T-cell (primary cell): ENCODE results near the gene MEST. TPM values are rescaled to one million over a fixed set of nuclear protein-coding genes. Genes with fewer than 3 reads are reported as not detected.

Source experiments
- ATAC-seq, 4 experiments: fragments of 200-7000 bp in 3 of 4; fragments of 150-1000 bp in 1 of 4; cut with Tn5 transposase; replicated peaks in 1 of 4; 1 replicate in 3 of 4; 2 replicates in 1 of 4; pipeline ENCODE4 v1.10.0; 2021; ENCODE audit warnings: moderate library complexity in 3 of 4, mild to moderate bottlenecking in 2 of 4, moderate number of reproducible peaks in 1 of 4
- CTCF ChIA-PET, 2 donors: fragments of 300-600 bp; sonication (Branson Sonifier 250); formaldehyde crosslinking; loops; one replicate each; lab custom pipeline; 2022; ENCODE audit warnings: antibody characterized with exemption in 2 of 2; lab: Charles Lee
- POLR2A ChIA-PET, 2 donors: fragments of 300-600 bp; sonication (Branson Sonifier 250); formaldehyde crosslinking; loops; one replicate each; lab custom pipeline; 2022; ENCODE audit warnings: antibody characterized with exemption in 2 of 2; lab: Charles Lee
- DNase-seq, 35 experiments: peaks; one replicate each; pipeline versions ENCODE4 v3.0.0 to v3.0.0-alpha.2; 2013 to 2023
- H3K27ac ChIP-seq: one replicate; pipeline ENCODE4 v1.5.1; 2013; ENCODE audit warnings: low read length
- H3K27me3 ChIP-seq, 2 experiments: replicated peaks in 1 of 2; 1 replicate in 1 of 2; 2 replicates in 1 of 2; pipeline versions ENCODE4 v1.6.1 to v1.7.0; 2013; ENCODE audit warnings: low read length in 1 of 2, mixed read lengths in 1 of 2; ENCODE audit not compliant: control insufficient read depth in 2 of 2, insufficient read depth in 2 of 2; ENCODE audit errors: extremely low read depth in 1 of 2
- H3K36me3 ChIP-seq, 2 donors: 1 replicate in 1 of 2; 2 replicates in 1 of 2; pipeline versions ENCODE4 v1.6.1 to v1.7.0; 2013; ENCODE audit warnings: low read length in 1 of 2; ENCODE audit not compliant: control insufficient read depth in 2 of 2, insufficient read depth in 1 of 2; ENCODE audit errors: extremely low read depth in 1 of 2
- H3K4me1 ChIP-seq, 2 experiments: 1 replicate in 1 of 2; 2 replicates in 1 of 2; pipeline versions ENCODE4 v1.6.1 to v1.7.0; 2013; ENCODE audit warnings: low read length in 2 of 2, mixed read lengths in 1 of 2; ENCODE audit not compliant: insufficient read depth in 2 of 2, control insufficient read depth in 1 of 2; ENCODE audit errors: extremely low read depth in 1 of 2
- H3K4me3 ChIP-seq, 2 donors: 1 replicate in 1 of 2; 2 replicates in 1 of 2; pipeline versions ENCODE4 v1.5.1 to v1.7.0; 2013; ENCODE audit warnings: mild to moderate bottlenecking in 2 of 2, low read length in 1 of 2, moderate library complexity in 1 of 2; ENCODE audit not compliant: control insufficient read depth in 1 of 2; ENCODE audit errors: extremely low read depth in 1 of 2
- H3K9me3 ChIP-seq: 2 replicates; pipeline ENCODE4 v1.7.0; 2013
- H3K27ac Mint-ChIP-seq, 2 donors: one replicate each; pipeline ENCODE4 v1.8.0; 2020 to 2021; ENCODE audit warnings: mild to moderate bottlenecking in 2 of 2, mixed read lengths in 2 of 2
- H3K27me3 Mint-ChIP-seq, 2 donors: one replicate each; pipeline ENCODE4 v1.8.0; 2021 to 2022; ENCODE audit warnings: mixed read lengths in 2 of 2
- H3K36me3 Mint-ChIP-seq: one replicate; pipeline ENCODE4 v1.8.0; 2021; ENCODE audit warnings: mixed read lengths
- H3K4me1 Mint-ChIP-seq, 3 donors: one replicate each; pipeline ENCODE4 v1.8.0; 2020 to 2022; ENCODE audit warnings: mixed read lengths in 3 of 3, mild to moderate bottlenecking in 1 of 3
- H3K4me3 Mint-ChIP-seq, 3 donors: one replicate each; pipeline ENCODE4 v1.8.0; 2020 to 2022; ENCODE audit warnings: mild to moderate bottlenecking in 3 of 3, mixed read lengths in 3 of 3, moderate library complexity in 3 of 3
- H3K9me3 Mint-ChIP-seq, 3 donors: one replicate each; pipeline ENCODE4 v1.8.0; 2020 to 2022; ENCODE audit warnings: mixed read lengths in 3 of 3
- WGBS: methylation state at CpG from one replicate; pipeline ENCODE4 v1.1.5; 2013; ENCODE audit warnings: missing lambda C conversion rate; ENCODE audit not compliant: insufficient coverage; 5-methylcytosine and 5-hydroxymethylcytosine counted together
- total RNA-seq, 35 experiments: library from RNA in 6 of 35; stranded (reverse) in 6 of 35; fragments of 120-200 nt in 1 of 35; gene quantifications; one replicate each; pipeline versions ENCODE4 v1.2.1 to v1.2.4 and lab custom pipeline; 2013 to 2026

MEST gene
- total RNA-seq, 5 donors from 2014 or later (not counting 1 experiment from before 2014, with no cell fraction given) = 3.1 to 8.2 (median 5.6) TPM

- ATAC-seq = no peak
- Mint-ChIP-seq H3K27me3 (peaks cover 0 to 4% of the 10 kb centered on the region in 2 donors), H3K9me3 (peaks cover 4 to 7% (median 7%) of the 10 kb centered on the region in 3 donors), H3K4me1 (peaks cover under 1 to 17% (median 3%) of the 10 kb centered on the region in 3 donors), H3K27ac (no peak overlapping the region), H3K36me3 (peaks cover 3% of the 10 kb centered on the region), H3K4me3 (no peak overlapping the region)
- peaks cover 2% of the 10 kb centered on the region for H3K9me3 ChIP-seq
- WGBS = no CpG with 5 or more reads among the region's 3 CpGs
- H3K4me1 ChIP-seq = no peaks in the 10 kb centered on the region
- H3K27ac ChIP-seq = no peak overlapping the region
- H3K36me3 ChIP-seq = no peaks in the 10 kb centered on the region
- ChIA-PET POLR2A (no interaction called here), CTCF (no interaction called here)
- DNase-seq = no peak
- H3K4me3 ChIP-seq = no peak overlapping the region
- no peaks in the 10 kb centered on the region for H3K27me3 ChIP-seq
These were observed 38.9 kb upstream of the MEST start for GRCh38 chr7:130452951-130453350.

- Histone ChIP-seq H3K9me3 (peaks cover 2% of the 10 kb centered on the region), H3K27ac (no peak overlapping the region), H3K36me3 (no peaks in the 10 kb centered on the region), H3K4me3 (no peak overlapping the region), H3K27me3 (no peaks in the 10 kb centered on the region), H3K4me1 (no peaks in the 10 kb centered on the region)
- ChIA-PET POLR2A (no interaction called here), CTCF (no interaction called here)
- Mint-ChIP-seq H3K27ac (no peak overlapping the region), H3K9me3 (peaks cover 0 to 10% (median 3%) of the 10 kb centered on the region in 3 donors), H3K4me3 (no peak overlapping the region), H3K36me3 (no peaks in the 10 kb centered on the region), H3K27me3 (peaks cover 0 to 1% of the 10 kb centered on the region in 2 donors), H3K4me1 (peaks cover 11 to 28% (median 12%) of the 10 kb centered on the region in 3 donors)
- WGBS = 67% methylated on average over 1 of the region's 2 CpGs
- ATAC-seq (no peak), DNase-seq (no peak)
These were observed 36.9 kb upstream of the MEST start for GRCh38 chr7:130454959-130455358.

GRCh38 chr7:130458257-130458656 is 33.6 kb upstream of the MEST start:
- Histone ChIP-seq H3K9me3 (peaks cover 2% of the 10 kb centered on the region), H3K27ac (no peak overlapping the region), H3K4me1 (no peaks in the 10 kb centered on the region), H3K27me3 (no peaks in the 10 kb centered on the region), H3K36me3 (no peaks in the 10 kb centered on the region), H3K4me3 (no peak overlapping the region)
- Mint-ChIP-seq H3K27ac (peak overlapping the region; percentile 78 to 83), H3K27me3 (no peaks in the 10 kb centered on the region), H3K36me3 (no peaks in the 10 kb centered on the region), H3K4me1 (peaks cover 11 to 28% (median 12%) of the 10 kb centered on the region in 3 donors), H3K9me3 (peaks cover 0 to 15% (median 3%) of the 10 kb centered on the region in 3 donors), H3K4me3 (peak overlapping the region; percentile 50 to 72 (median 56))
- DNase-seq (peak in 1 of 35 experiments; percentile 41), ATAC-seq (peak; percentile 60 to 73 (median 70))
- WGBS = no CpG with 5 or more reads among the region's 2 CpGs
- ChIA-PET CTCF (no interaction called here), POLR2A (no interaction called here)

- Histone ChIP-seq H3K27ac (no peak overlapping the region), H3K9me3 (peaks cover 2% of the 10 kb centered on the region), H3K4me3 (no peak overlapping the region), H3K36me3 (no peaks in the 10 kb centered on the region), H3K27me3 (no peaks in the 10 kb centered on the region), H3K4me1 (no peaks in the 10 kb centered on the region)
- no CpG with 5 or more reads among the region's 2 CpGs for WGBS
- H3K9me3 Mint-ChIP-seq = peaks cover 0 to 20% (median 3%) of the 10 kb centered on the region in 3 donors
- H3K4me1 Mint-ChIP-seq = peaks cover 11 to 20% (median 14%) of the 10 kb centered on the region in 3 donors
- ChIA-PET POLR2A (interaction anchor here in 1 of 2 donors (0.5 kb wide), 1 partner anchor 234 kb away, joined by 3 read pairs; no protein-coding TSS in a partner anchor), CTCF (no interaction called here)
- no peaks in the 10 kb centered on the region for H3K36me3 Mint-ChIP-seq
- H3K27ac Mint-ChIP-seq = no peak overlapping the region
- H3K4me3 Mint-ChIP-seq = no peak overlapping the region
- ATAC-seq = no peak
- DNase-seq = no peak
- H3K27me3 Mint-ChIP-seq = no peaks in the 10 kb centered on the region
These were observed 30.6 kb upstream of the MEST start for GRCh38 chr7:130461272-130461671.

- CTCF ChIA-PET = interaction anchor here in 1 of 2 donors (0.6 kb wide), 1 partner anchor 277 kb away, joined by 5 read pairs; no protein-coding TSS in a partner anchor
- no peak overlapping the region for H3K4me3 Mint-ChIP-seq
These were observed 28.1 kb upstream of the MEST start for GRCh38 chr7:130463553-130464434.

GRCh38 chr7:130468612-130469011 is 23.3 kb upstream of the MEST start:
- Mint-ChIP-seq H3K9me3 (peaks cover 0 to 4% (median 0%) of the 10 kb centered on the region in 3 donors), H3K27ac (no peak overlapping the region), H3K36me3 (no peaks in the 10 kb centered on the region), H3K27me3 (peaks cover 0 to 16% of the 10 kb centered on the region in 2 donors), H3K4me1 (peaks cover 2 to 19% (median 6%) of the 10 kb centered on the region in 3 donors), H3K4me3 (no peak overlapping the region)
- DNase-seq (no peak), ATAC-seq (no peak)
- ChIA-PET POLR2A (interaction anchor here in 1 of 2 donors (0.7 kb wide), 1 partner anchor 35 kb away, joined by 3 read pairs; no protein-coding TSS in a partner anchor), CTCF (interaction anchor here in 1 of 2 donors (0.6 kb wide), 1 partner anchor 289 kb away, joined by 3 read pairs; no protein-coding TSS in a partner anchor)
- WGBS = no CpG with 5 or more reads among the region's 1 CpG
- Histone ChIP-seq H3K9me3 (no peaks in the 10 kb centered on the region), H3K36me3 (no peaks in the 10 kb centered on the region), H3K27ac (no peak overlapping the region), H3K4me3 (no peak overlapping the region), H3K27me3 (peaks cover 0 to 2% of the 10 kb centered on the region in 2 experiments), H3K4me1 (no peaks in the 10 kb centered on the region)

More at GRCh38 chr7:130463553-130464434, 28.1 kb upstream of the MEST start:
- Mint-ChIP-seq H3K9me3 (peaks cover 0 to 19% (median 3%) of the 10 kb centered on the region in 3 donors), H3K36me3 (no peaks in the 10 kb centered on the region), H3K27me3 (peaks cover 0 to 2% of the 10 kb centered on the region in 2 donors), H3K27ac (no peak overlapping the region), H3K4me1 (peaks cover 3 to 9% (median 6%) of the 10 kb centered on the region in 3 donors)
- Histone ChIP-seq H3K27me3 (no peaks in the 10 kb centered on the region), H3K9me3 (peaks cover 2% of the 10 kb centered on the region), H3K27ac (no peak overlapping the region), H3K4me3 (no peak overlapping the region), H3K36me3 (no peaks in the 10 kb centered on the region), H3K4me1 (no peaks in the 10 kb centered on the region)
- POLR2A ChIA-PET = interaction anchor here in 1 of 2 donors (0.6 kb wide), 2 partner anchors 155 to 251 kb away, joined by 3 read pairs; no protein-coding TSS in a partner anchor
- ATAC-seq (peak in 3 of 4 experiments; percentile 40 to 58 (median 45)), DNase-seq (peak in 1 of 35 experiments; percentile 26)
- no CpG with 5 or more reads among the region's 4 CpGs for WGBS
